ELF-1 (cell line): ENCODE measurements around the gene RNF113B.

Experiments used
- DNase-seq: peaks from one replicate; pipeline ENCODE4 v3.0.0-alpha.2; 2016; ENCODE audit warnings: low read depth, low spot score

Gene RNF113B

GRCh38 chr13:98141509-98142379 is 35.3 kb downstream of the RNF113B start:
- peak; percentile 62 for DNase-seq

- DNase-seq: no peak
Observed at GRCh38 chr13:98141091-98141490, 36.0 kb downstream of the RNF113B start.

GRCh38 chr13:98134901-98135300 is 42.2 kb downstream of the RNF113B start:
- DNase-seq: no peak

- no peak for DNase-seq
Observed at GRCh38 chr13:98133946-98134345, 43.1 kb downstream of the RNF113B start.

- DNase-seq: no peak
Observed at GRCh38 chr13:98129059-98129746, 47.9 kb downstream of the RNF113B start.
